ENCODE data around the gene PCBP4.

Gene PCBP4

GRCh38 chr3:51935886-51936755, 31.1 kb downstream of the PCBP4 start:
- Histone ChIP-seq H3K27me3 (ENCODE audit: low read depth, low read length) (no peaks in the 10 kb centered on the region), H3K79me2 (ENCODE audit: low read length) (peaks cover 33% of the 10 kb centered on the region), H3K9me3 (ENCODE audit: insufficient read depth, low read length) (no peaks in the 10 kb centered on the region), H3K4me2 (ENCODE audit: low read length) (no peak overlapping the region), H3K9ac (ENCODE audit: low read length) (no peak overlapping the region), H3K4me3 (ENCODE audit: low read length) (no peak overlapping the region), H3K36me3 (replicated peaks; ENCODE audit: low read depth, low read length) (peaks cover 59% of the 10 kb centered on the region), H4K20me1 (ENCODE audit: insufficient read depth, low read length) (peaks cover 3% of the 10 kb centered on the region; the same call in 1 of the 2 replicates), H3K4me1 (ENCODE audit: low read length) (peaks cover 19% of the 10 kb centered on the region), H2AFZ (ENCODE audit: low read depth, low read length) (no peak overlapping the region), H3K27ac (ENCODE audit: low read length) (no peak overlapping the region)
- TF ChIP-seq EZH2phosphoT487 (IDR thresholded peaks at IDR 0.05; ENCODE audit: low read depth) (no peak), CTCF (IDR thresholded peaks at IDR 0.05; ENCODE audit: low read depth, low read length) (no peak)

GRCh38 chr3:51934991-51935885, 32.0 kb downstream of the PCBP4 start:
- TF ChIP-seq CTCF (IDR thresholded peaks at IDR 0.05; ENCODE audit: low read depth, low read length) = no peak
- no peak for TF ChIP-seq EZH2phosphoT487 (IDR thresholded peaks at IDR 0.05; ENCODE audit: low read depth)
- peaks cover 12% of the 10 kb centered on the region for H3K4me1 ChIP-seq (ENCODE audit: low read length)
- peaks cover 24% of the 10 kb centered on the region for H3K79me2 ChIP-seq (ENCODE audit: low read length)
- H4K20me1 ChIP-seq (ENCODE audit: insufficient read depth, low read length) = no peaks in the 10 kb centered on the region; the same call in 1 of the 2 replicates
- no peaks in the 10 kb centered on the region for H3K9me3 ChIP-seq (ENCODE audit: insufficient read depth, low read length)
- no peak overlapping the region for H3K27ac ChIP-seq (ENCODE audit: low read length)
- H3K36me3 ChIP-seq (replicated peaks; ENCODE audit: low read depth, low read length) = peaks cover 60% of the 10 kb centered on the region
- H2AFZ ChIP-seq (ENCODE audit: low read depth, low read length) = no peak overlapping the region
- no peak overlapping the region for H3K4me2 ChIP-seq (ENCODE audit: low read length)
- no peak overlapping the region for H3K9ac ChIP-seq (ENCODE audit: low read length)
- H3K27me3 ChIP-seq (ENCODE audit: low read depth, low read length) = no peaks in the 10 kb centered on the region
- H3K4me3 ChIP-seq (ENCODE audit: low read length) = no peak overlapping the region

- H3K27ac ChIP-seq (ENCODE audit: low read length) = no peak overlapping the region
- no peaks in the 10 kb centered on the region for H3K27me3 ChIP-seq (ENCODE audit: low read depth, low read length)
- no peak for TF ChIP-seq EZH2phosphoT487 (IDR thresholded peaks at IDR 0.05; ENCODE audit: low read depth)
- no peak for TF ChIP-seq CTCF (IDR thresholded peaks at IDR 0.05; ENCODE audit: low read depth, low read length)
- no peaks in the 10 kb centered on the region for H3K9me3 ChIP-seq (ENCODE audit: insufficient read depth, low read length)
- H3K79me2 ChIP-seq (ENCODE audit: low read length) = peaks cover 14% of the 10 kb centered on the region
- no peaks in the 10 kb centered on the region; the same call in 1 of the 2 replicates for H4K20me1 ChIP-seq (ENCODE audit: insufficient read depth, low read length)
- no peak overlapping the region for H2AFZ ChIP-seq (ENCODE audit: low read depth, low read length)
- no peak overlapping the region for H3K4me3 ChIP-seq (ENCODE audit: low read length)
- peaks cover 59% of the 10 kb centered on the region for H3K36me3 ChIP-seq (replicated peaks; ENCODE audit: low read depth, low read length)
- peaks cover 3% of the 10 kb centered on the region for H3K4me1 ChIP-seq (ENCODE audit: low read length)
- no peak overlapping the region for H3K9ac ChIP-seq (ENCODE audit: low read length)
- H3K4me2 ChIP-seq (ENCODE audit: low read length) = no peak overlapping the region
Measured at GRCh38 chr3:51934139-51934850, 33.0 kb downstream of the PCBP4 start.

Data from OCI-LY3 (cell line).